Daoy (cell line): ENCODE results near the gene TCHHL1. TPM values are rescaled to one million over a fixed set of nuclear protein-coding genes. Genes with fewer than 3 reads are reported as not detected.

ENCODE experiments used
- DNase-seq: peaks from one replicate; pipeline ENCODE4 v3.0.0-alpha.2; 2015; ENCODE audit warnings: low read depth
- total RNA-seq: library from RNA; depleted of rRNA; stranded (reverse); fragments of >200 nt; shearing (Covaris generic); gene quantifications from 2 replicates; pipeline ENCODE4 v1.2.3, GENCODE V29; 2014; rRNA removed

Gene TCHHL1
- not detected in 2 replicates for total RNA-seq

DNA sequence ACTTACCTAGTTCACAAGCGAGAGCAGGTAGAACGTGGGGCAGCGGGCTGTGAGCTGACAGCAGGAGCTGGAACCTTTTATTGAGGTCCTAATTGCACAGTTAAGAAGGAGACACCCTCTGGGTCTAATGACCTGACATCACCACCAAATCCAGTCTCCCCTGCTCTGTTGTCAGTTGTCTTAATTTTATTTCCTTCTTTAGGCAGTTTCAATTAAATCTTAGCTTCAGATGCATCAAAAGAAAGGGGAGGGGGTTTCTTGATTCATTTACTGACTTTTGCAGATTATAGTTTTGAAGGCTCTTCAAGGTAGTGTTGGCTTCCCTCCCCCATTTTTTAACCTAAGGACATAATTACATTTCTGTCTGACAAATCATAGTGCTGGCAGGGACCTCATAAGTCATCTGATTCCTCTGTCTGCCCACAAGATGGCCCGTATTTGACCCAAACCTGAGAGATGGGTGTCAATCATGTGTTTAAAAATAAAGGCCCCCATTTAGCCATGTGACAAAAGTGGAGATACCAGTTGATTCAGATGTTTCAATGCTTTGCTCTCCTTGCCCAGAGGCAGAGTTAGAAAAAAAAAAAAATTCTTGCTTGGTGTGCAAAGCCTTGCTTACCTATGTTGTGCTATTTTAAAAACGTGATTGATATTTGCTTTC lies at the start of gene TCHHL1:
TCHHL1 (minus strand) TSS at position 51 of the 661 bp plus-strand sequence. CDS start 921 bp downstream, outside the sequence.
- DNase-seq: no peak

DNA sequence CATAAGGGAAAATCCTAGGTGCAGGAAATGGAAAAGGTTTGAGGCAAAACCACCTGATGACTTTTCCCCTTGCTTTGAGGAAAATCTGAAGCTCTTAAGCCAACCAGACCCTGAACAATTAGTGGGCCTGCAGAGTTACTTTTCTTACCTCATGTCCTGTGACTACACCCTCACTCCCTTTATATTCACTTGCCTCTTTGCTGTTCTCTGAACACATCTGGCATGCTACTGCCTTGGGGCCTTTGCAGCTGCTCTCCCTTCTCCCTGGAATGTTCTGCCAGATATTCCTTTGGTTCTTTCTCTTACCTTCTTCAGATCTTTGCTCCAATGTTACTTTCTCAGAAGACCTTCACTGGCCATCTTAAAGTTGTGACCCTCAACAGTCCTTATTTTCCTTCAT lies 48.4 kb upstream of the TCHHL1 start:
- DNase-seq: no peak

DNA sequence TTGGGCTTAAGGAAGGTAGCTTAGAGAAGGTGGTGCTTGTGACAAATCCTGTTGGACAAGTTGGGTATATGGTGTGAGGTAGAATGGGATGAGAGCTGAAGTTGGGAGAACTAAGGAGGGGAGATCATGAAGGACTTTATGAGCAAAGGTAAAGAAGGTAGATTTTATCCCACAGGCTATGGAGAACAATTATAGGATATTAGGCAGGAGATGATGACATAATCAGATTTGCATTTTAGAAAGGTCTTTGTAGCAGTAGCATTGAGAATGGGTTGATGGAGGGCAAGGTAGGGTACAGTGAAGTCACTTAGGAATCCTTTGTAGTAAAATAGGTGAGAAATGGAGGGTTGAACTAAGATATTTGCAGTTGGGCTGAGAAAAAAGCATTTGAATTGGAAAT lies 41.3 kb upstream of the TCHHL1 start:
- DNase-seq: no peak

DNA sequence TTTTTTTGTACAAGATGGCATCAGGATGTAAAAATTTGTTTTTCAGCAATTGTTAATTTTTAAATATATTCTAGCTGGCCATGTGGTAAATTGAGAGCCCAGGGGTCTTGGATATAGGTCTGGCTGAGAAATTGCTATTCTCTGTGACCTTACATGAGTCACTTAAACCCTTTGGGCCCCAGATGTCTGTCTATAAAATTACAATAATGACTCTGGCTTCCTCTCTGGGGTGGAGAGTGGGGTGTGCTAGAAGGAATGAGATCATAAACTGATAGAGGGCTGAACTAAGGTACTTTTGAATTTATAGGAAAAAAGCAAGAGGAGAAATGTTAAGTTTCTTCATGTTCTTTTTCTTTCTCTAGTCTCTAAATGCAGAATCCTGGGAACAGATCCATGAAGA lies 38.8 kb upstream of the TCHHL1 start:
- DNase-seq: peak; percentile 32

DNA sequence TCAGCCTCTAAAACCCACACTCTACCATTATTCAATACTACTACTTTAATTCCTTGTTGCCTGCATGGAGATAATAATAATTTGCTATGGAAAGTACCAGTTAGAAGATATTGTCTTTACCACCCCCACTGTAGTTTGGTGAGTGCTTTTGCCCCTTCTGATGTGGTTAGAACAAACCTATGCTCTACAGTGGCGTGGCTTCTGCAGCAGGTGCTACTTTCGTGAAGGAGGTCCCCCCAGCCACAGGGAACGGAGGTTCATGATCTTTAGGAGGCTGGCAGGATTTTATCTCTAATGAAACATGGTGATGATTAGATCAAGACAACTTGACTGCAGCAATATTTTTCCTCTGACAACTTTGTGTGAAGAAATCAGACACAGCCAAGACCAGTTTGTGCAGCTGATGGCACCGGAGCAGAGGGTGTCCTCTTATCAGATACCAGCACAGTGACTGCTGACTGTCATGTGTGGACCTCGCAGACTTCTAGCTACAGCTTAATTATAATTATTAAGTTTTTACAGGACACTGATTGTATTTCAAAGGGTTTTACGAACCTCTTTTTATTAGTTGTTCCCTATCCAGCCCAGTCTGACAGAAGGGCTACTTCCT lies 37.1 kb upstream of the TCHHL1 start:
- DNase-seq: no peak

DNA sequence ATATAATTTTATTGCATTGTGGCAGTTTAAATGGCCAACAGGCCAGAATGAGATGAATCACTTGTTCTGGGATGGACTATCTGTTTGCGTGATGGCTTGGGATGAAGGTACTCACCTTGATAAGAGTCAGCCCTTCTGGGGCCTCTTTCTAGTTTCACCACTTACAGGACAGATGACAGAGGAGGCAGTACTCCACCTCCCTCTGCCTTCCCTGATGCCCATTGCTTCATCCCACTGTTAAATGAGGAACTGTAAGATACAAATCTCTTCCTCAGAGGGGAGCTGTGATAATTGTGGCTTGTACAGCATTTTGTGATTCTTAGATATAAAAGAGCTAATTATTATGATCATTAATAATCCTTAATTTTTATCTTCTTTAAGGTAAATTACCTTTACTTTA lies 30.1 kb upstream of the TCHHL1 start:
- no peak for DNase-seq

DNA sequence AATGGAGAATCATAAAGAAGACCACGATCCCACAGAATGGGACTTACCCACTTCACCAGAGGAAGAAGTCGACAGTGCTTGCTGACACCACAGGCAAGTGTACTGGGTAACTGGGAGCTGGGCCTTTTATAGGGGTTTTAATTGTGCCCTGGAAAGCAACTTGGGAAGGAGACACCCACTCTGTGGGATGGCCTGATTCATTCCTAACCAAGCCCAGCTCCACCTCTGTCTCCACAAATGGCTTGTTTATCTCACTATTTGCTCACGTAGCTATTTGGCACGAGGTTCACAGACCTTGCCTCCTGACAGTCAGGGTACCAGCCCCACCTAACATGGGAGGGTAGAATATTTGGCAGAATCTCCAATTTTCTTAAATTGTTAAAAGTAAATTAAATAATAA lies 26.5 kb upstream of the TCHHL1 start, which contains the start of gene TCHH:
TCHH (minus strand) TSS at position 101 of the 400 bp plus-strand sequence. CDS start 1,364 bp downstream, outside the sequence.
- no peak for DNase-seq

DNA sequence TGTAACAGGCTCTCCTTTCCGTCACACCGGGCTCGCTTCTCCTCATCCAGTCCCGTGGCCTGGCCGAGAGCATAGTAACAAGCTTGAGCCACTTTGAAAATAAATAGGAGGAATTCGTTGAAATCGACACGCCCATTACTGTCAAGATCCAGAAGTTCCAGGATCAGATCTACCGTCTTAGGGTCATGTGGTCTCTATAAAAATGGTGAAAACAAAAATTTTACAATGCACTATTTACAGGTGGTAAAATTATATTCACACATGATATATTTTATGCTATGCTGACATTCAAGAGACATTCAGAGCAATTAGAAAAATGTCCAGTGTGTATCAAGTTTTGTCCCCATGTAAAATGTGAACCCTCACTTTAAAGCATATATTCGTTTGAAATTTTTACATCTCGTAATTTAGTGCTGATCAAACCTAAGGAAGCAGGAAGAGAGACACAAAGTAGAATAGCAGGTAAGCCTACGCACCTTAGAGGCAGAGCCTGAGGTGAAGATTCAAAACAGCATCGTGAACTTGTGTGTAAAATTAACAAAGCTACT lies 24.1 kb upstream of the TCHHL1 start:
- no peak for DNase-seq

DNA sequence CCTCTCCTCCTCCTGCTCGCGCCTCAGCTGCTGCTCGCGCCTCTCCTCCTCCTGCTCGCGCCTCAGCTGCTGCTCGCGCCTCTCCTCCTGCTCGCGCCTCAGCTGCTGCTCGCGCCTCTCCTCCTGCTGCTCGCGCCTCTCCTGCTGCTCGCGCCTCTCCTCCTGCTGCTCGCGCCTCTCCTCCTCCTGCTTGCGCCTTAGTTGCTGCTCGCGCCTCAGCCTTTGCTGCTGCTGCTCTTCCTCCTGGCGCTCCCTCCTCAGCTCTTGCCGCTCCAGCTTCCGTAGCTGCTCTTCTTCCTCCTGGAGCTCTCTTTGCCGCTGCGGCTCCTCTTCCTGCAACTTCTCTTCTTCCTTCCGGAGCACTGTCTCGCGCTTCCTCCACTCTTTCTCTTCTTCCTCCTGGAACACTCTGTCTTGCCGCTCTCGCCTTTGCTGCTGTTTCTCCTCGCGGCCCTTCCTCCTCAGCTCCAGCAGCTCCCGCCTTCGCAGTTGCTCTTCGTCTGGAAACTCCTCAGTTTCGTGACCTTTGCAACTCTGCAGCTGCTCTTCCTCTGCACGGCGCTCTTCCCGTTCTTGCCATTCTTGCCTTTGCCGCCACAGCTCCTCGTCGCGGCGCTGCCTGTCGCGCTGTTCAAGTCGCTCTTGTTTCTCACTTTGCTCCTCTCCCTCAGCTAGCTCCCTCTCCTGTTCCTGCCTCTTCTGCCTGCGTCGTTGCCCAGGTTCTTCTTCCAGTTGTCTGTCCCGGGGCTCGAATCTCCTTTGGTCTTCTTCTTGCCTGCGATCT lies 23.4 kb upstream of the TCHHL1 start:
- peak; percentile 53 for DNase-seq

DNA sequence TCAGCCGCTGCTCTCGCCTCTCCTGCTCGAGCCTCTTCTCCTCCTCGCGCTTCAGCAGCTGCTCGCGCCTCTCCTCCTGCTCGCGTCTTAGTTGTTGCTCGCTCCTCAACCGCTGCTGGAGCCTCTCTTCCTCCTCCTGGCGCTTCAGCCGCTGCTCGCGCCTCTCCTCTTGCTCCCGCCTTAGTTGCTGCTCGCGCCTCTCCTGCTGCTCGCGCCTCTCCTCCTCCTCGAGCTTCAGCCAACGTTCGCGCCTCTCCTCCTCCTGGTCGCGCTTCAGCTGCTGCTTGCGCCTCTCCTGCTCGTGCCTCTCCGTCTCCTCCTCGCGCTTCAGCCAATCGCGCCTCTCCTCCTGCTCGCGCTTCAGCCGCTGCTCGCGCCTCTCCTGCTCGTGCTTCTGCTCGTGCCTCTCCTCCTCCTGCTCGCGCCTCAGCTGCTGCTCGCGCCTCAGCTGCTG lies 22.7 kb upstream of the TCHHL1 start:
- DNase-seq: peak; percentile 75

DNA sequence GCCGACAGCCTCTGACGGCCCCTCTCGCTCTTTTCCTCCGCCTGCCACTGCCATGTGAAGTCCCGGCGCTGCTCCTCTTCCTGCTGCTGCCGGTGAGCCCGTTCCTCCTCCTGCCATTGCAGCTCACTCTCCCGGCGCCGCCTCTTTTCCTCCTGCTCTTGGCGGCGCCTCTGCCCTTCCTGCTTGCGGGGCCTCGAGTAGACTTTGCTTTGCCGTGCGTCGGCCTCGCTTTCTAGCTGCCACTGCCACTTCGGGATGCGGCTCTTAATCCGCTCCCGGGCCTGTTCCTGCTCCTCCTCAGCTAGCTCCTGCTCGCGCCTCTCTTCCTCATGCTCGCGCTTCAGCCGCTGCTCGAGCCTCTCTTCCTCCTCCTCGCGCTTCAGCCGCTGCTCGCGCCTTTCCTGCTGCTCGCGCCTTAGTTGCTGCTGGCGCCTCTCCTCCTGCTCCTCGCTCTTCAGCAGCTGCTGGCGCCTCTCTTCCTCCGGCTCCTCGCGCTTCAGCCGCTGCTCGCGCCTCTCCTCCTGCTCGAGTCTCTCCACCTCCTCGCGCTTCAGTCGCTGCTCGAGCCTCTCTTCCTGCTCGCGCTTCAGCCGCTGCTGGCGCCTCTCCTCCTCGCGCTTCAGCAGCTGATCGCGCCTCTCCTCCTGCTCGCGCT lies 22.1 kb upstream of the TCHHL1 start:
- DNase-seq: peak; percentile 78

DNA sequence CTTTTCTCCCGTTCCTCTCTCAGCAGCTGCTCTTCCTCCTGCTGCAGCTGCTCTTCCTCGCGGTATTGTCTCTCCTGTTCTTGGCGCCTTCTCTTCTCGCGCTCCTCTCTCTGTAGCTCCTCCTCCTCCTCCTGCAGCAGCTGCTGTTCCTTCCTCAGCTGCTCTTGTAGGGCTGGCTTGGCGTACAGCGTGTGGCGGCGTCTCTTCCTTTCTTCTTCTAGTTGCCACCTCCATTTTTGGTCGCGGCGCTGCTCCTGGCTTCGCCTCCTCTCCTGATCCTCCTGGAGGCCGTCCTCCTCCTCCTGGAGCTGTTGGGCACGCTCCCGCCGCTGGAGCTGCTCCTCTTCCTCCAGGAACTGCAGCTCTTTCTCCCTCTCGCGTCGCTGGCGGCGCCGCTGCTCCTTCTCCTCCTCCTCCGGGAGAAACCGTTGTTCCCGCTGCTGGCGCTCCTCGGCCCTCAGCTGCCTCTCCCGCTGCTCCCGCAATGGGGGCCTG lies 21.5 kb upstream of the TCHHL1 start:
- DNase-seq: peak; percentile 76

DNA sequence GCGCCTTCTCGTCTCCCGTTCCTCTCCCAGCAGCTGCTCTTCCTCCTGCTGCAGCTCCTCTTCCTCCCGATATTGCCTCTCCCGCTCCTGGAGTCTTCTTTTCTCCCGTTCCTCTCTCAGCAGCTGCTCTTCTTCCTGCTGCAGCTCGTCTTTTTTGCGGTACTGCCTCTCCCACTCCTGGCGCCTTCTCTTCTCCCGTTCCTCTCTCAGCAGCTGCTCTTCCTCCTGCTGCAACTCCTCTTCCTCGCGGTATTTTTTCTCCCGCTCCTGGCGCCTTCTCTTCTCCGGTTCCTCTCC lies 21.1 kb upstream of the TCHHL1 start:
- DNase-seq: peak; percentile 7

DNA sequence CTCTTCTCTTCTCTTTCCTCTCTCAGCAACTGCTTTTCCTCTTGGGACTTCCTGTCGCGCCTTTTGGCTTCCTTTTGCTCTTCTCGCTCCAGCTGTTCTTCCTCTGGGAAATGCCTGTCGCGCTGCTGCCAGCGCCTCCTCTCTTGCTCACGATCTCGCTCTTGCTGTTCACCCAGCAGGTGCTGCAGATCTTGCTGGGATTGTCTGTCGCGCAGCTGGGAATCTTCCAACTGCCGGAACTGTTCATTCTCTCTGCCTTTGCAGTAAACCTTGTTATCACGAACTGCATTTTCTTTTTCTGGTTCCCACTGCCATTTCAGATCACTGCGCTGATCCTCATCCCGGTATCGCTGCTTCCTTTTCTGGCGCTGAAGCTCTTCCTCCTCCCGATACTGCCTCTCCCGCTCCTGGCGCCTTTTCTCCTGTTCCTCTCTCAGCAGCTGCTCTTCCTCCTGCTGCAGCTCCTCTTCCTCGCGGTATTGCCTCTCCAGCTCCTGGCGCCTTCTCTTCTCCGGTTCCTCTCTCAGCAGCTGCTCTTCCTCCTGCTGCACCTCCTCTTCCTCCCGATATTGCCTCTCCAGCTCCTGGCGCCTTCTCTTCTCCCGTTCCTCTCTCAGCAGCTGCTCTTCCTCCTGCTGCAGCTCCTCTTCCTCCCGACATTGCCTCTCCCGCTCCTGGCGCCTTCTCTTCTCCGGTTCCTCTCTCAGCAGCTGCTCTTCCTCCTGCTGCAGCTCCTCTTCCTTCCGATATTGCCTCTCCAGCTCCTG lies 20.6 kb upstream of the TCHHL1 start:
- DNase-seq: no peak

DNA sequence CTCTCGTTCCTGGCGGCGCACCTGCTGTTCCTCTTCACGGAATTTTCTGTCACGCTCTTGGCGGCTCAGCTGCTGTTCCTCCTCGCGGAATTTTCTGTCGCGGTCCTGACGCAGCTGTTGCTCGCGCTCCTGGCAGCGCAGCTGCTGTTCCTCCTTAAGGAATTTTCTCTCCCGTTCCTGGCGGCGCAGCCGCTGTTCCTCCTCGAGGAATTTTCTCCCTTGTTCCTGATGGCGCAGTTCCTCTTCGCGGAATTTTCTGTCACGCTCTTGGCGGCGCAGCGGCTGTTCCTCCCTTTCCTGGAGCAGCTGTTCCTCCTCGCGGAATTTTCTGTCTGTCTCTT lies 20.0 kb upstream of the TCHHL1 start:
- DNase-seq: no peak

DNA sequence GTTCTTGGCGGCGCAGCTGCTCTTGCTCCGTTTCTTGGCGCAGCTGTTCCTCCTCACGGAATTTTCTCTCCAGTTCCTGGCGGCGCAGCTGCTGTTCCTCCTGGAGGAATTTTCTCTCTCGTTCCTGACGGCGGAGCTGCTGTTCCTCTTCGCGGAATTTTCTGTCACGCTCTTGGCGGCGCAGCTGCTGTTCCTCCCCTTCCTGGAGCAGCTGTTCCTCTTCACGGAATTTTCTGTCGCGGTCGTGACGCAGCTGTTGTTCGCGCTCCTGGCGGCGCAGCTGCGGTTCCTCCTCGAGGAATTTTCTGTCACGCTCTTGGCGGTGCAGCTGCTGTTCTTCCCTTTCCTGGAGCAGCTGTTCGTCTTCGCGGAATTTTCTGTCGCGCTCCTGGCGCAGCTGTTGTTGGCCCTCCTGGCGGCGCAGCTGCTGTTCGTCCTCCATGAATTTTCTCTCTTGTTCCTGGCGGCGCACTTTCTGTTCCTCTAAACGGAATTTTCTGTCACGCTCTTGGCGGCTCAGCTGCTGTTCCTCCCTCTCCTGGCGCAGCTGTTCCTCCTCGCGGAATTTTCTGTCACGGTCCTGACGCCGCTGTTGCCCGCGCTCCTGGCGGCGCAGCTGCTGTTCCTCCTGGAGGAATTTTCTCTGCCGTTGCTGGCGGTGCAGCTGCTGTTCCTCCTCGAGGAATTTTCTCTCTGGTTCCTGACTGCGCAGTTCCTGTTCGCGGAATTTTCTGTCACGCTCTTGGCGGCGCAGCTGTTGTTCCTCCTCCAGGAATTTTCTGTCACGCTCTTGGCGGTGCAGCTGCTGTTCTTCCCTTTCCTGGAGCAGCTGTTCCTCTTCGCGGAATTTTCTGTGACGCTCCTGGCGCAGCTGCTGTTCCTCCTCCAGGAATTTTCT lies 19.4 kb upstream of the TCHHL1 start:
- DNase-seq: no peak

DNA sequence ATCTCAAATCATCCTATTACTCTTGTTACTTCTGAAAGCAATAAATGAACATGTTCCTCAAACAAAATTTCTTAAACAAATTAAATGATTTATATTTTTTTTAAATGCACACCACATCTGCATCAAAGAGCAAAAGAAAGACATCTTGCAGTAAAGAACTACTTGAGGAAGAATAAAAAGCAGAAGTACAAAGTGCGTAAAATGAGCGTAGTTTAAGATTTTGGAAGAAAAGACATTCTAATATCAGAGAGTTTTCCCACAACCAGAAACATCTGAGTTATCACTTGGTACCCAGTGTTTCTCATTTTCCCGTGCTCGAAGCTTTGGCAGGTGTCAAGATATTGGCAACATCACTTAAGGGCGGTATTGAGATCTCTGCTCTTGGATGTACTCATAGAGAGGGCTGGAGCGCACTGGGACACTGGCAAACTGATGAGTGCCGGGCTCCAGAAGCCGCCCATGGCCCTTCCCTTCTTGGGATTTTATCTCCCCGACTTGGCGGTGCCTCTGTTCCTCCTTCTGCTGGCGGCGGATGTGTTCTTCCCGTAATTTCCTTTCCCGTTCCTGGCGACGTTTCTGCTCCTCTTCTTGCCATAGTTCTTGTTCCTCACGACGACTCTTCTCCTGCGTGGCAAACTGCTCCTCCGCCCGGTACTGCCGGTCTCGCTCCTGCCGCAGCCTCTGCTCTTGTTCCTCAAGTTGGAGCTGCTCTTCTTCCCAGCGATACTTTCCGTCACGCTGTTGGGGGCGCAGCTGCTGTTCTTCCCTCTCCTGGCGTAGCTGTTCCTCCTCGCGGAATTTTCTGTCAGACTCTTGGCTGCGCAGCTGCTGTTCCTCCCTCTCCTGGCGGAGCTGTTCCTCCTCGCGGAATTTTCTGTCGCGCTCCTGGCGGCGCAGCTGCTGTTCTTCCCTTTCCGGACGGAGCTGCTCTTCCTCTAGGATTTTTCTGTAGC lies 18.4 kb upstream of the TCHHL1 start:
- no peak for DNase-seq

DNA sequence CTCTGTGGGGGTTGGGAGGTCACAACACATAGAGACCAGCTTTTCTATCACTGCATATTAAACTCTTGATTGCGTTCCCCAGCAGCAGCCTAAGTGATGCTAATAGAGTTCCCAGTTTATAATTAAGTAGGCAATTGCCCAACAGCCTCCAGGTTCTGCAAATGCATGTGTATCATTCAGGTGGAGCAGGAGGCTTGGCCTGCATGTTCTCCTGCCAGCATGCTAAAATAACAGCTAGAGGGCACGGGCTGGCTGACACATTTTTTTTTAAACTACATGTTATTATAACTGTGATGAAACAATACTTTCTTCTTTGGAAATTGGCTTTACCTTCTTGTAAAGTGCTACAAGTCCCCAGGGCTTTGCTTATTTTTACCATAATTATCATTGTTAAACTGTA lies 16.0 kb upstream of the TCHHL1 start:
- no peak for DNase-seq

DNA sequence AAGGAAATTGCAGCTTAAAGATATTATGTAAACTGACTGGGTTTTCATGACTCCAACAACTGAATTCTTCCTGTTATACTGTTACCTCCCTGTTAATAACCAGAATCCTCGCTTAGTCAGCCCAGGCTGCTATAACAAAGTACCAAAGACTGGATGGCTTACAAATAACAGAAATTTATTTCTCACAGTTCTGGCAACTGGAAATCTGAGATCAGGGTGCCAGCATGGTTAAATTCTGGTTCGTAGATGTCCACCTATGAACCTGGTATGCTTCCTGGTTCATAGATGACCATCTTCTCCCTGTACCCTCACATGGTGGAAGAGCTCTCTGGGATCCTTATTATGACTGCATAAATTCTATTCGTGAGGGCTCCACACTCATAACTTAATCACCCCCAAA lies 8.1 kb upstream of the TCHHL1 start:
- DNase-seq: no peak
